ENCODE results near the gene BAAT. TPM values are rescaled to one million over a fixed set of nuclear protein-coding genes. Genes with fewer than 3 reads are reported as not detected.
"Not testable (repeated sequence)": the region's sequence is repeated elsewhere in the genome, so short reads cannot be mapped to it uniquely, and the experiment has no call there.

Gene BAAT
- total RNA-seq, 1 donor from 2014 or later = 0.07 TPM

DNA sequence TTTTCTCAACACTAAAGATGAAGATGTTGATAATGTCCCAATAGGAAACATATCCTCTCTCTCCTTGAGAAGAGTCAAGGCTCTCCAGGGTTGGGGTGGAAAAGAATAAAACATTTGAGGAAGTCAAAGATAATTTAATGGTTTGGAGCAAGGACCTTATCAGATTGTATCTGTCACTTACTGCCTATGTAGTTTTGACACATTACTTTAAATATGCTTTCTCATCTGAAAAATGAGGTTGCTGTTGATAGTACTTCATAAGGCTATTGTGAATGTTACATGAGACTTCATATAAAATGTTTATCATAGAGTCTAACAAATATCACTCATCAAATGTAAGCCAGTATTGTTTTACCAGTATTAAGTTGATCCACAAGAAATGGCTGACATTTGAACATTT is 48.7 kb downstream of the BAAT start:
- Mint-ChIP-seq H3K4me1 (no peaks in the 10 kb centered on the region), H3K27me3 (ENCODE audit: low read depth) (peaks cover 3% of the 10 kb centered on the region), H3K4me3 (no peak overlapping the region), H3K36me3 (no peaks in the 10 kb centered on the region), H3K27ac (no peak overlapping the region), H3K9me3 (peaks cover 3% of the 10 kb centered on the region)
- no peak for DNase-seq (ENCODE audit: low spot score in 2 of 2, unreplicated experiment in 2 of 2)
- TF ChIP-seq, protein P1, sequence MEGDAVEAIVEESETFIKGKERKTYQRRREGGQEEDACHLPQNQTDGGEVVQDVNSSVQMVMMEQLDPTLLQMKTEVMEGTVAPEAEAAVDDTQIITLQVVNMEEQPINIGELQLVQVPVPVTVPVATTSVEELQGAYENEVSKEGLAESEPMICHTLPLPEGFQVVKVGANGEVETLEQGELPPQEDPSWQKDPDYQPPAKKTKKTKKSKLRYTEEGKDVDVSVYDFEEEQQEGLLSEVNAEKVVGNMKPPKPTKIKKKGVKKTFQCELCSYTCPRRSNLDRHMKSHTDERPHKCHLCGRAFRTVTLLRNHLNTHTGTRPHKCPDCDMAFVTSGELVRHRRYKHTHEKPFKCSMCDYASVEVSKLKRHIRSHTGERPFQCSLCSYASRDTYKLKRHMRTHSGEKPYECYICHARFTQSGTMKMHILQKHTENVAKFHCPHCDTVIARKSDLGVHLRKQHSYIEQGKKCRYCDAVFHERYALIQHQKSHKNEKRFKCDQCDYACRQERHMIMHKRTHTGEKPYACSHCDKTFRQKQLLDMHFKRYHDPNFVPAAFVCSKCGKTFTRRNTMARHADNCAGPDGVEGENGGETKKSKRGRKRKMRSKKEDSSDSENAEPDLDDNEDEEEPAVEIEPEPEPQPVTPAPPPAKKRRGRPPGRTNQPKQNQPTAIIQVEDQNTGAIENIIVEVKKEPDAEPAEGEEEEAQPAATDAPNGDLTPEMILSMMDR (IDR thresholded peaks at IDR 0.05; ENCODE audit: unreplicated experiment) = no peak

DNA sequence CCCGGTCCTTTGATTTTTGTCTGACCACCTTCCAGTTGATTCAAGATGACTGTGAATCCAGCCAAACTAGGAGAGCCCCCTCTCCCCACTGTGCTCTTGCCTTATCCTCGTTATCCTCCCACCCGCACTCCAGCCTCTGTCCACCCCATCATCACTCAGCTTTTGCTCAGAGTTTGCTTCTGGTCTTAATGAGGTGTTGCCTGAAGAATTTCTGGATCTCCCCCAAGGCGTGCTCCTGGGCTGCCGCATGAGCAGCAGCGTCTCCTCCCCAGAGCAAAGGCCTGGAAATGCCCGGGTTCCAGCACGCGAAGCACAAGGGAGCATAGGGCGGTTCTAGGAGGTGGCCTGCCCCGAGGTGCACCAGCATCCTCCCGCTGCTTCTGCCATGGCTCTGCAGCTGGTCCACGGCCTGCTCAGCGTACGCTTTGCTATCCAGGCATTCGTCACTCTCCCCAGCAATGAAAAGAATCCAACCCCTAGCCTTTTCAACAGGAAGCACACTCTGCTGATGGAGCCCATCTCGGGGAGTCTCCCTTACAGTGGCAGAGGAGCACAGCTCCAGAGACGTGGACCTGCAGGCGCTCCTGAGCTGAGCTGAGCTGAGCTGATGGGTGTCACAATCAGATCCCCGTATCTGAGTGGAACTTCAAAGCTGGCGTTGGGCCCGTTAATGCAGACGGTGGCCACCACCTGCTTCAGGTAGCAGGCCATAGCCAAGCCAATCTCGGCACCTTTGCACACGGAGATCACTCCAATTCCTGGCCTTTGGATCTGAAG is 50.7 kb downstream of the BAAT start:
- Mint-ChIP-seq H3K9me3 (peaks cover 3% of the 10 kb centered on the region), H3K27ac (no peak overlapping the region), H3K4me1 (no peaks in the 10 kb centered on the region)

DNA sequence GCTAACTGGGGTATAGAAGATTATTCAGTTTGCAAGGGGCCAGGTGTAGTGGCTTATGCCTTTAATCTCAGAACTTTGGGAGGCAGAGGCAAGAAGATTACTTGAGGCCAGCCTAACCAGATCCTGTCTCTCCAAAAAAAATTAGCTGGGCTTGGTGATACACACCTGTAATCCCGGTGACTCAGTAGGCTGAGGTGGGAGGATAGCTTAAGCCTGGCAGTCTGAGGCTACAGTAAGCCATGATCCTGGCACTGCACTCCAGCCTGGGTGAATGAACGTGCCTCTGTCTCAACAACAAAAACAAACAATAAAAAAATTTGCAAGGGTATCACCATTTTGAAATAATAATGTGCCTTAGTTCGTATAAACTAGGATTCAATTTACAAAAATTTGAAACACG is 51.3 kb downstream of the BAAT start:
- Mint-ChIP-seq H3K4me1 (no peaks in the 10 kb centered on the region), H3K27ac (no peak overlapping the region), H3K27me3 (ENCODE audit: low read depth) (no peaks in the 10 kb centered on the region), H3K4me3 (no peak overlapping the region), H3K9me3 (peaks cover 1% of the 10 kb centered on the region), H3K36me3 (no peaks in the 10 kb centered on the region)
- TF ChIP-seq, protein P1 (IDR thresholded peaks at IDR 0.05; ENCODE audit: unreplicated experiment) = no peak
- no peak for DNase-seq (ENCODE audit: low spot score in 2 of 2, unreplicated experiment in 2 of 2)

More for the DNA sequence above, 50.7 kb downstream of the BAAT start:
- TF ChIP-seq, protein P1 (IDR thresholded peaks at IDR 0.05; ENCODE audit: unreplicated experiment) = no peak
- Mint-ChIP-seq H3K4me3 (no peak overlapping the region), H3K27me3 (ENCODE audit: low read depth) (no peaks in the 10 kb centered on the region), H3K36me3 (no peaks in the 10 kb centered on the region)
- DNase-seq (ENCODE audit: low spot score in 2 of 2, unreplicated experiment in 2 of 2) = no peak

DNA sequence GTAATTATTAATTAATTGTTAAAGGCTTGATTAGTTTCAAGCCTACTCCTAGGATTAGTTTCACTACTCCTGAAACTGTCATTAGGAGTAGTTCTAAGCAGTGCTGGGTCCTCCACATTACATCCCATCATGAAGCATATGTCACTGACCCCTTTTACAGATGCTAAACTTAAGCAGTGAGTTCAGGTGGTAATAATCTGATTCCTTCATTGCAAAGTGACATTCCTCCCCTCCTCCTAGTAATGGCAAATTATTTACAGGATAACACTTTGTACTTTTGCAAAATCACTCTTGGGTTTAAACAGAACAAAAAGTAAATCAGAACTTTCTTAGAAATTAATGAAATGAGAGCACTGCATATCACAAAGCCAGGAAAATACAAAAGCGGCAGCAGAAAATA is 52.4 kb downstream of the BAAT start:
- no peaks in the 10 kb centered on the region for H3K36me3 Mint-ChIP-seq
- H3K4me3 Mint-ChIP-seq = no peak overlapping the region
- no peak for DNase-seq (ENCODE audit: low spot score in 2 of 2, unreplicated experiment in 2 of 2)
- H3K9me3 Mint-ChIP-seq = peaks cover 6% of the 10 kb centered on the region
- H3K4me1 Mint-ChIP-seq = no peaks in the 10 kb centered on the region
- H3K27me3 Mint-ChIP-seq (ENCODE audit: low read depth) = no peaks in the 10 kb centered on the region
- TF ChIP-seq, protein P1 (IDR thresholded peaks at IDR 0.05; ENCODE audit: unreplicated experiment) = no peak
- H3K27ac Mint-ChIP-seq = no peak overlapping the region

DNA sequence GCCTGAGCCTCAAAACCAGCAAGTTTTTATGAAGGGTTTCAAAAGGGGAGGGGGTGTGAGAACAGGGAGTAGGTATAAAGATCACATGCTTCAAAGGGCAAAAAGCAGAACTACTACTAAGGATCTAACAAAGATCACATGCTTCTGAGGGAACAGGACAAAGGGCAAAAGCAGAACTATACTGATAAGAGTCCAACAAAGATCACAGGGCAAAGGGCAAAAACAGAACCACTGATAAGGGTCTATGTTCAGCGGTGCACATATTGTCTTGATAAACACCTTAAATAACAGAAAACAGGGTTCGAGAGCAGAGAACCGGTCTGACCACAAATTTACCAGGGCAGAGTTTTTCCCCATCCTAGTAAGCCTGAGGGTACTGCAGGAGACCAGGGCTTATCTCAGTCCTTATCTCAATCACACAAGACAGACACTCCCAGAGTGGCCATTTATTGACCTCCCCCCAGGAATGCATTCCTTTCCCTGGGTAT is 57.3 kb downstream of the BAAT start:
- not testable (repeated sequence) for H3K4me3 Mint-ChIP-seq; H3K4me1 Mint-ChIP-seq; H3K27me3 Mint-ChIP-seq (ENCODE audit: low read depth); H3K27ac Mint-ChIP-seq; DNase-seq (ENCODE audit: low spot score in 2 of 2, unreplicated experiment in 2 of 2); H3K36me3 Mint-ChIP-seq
- H3K9me3 Mint-ChIP-seq = peaks cover 13% of the 10 kb centered on the region

DNA sequence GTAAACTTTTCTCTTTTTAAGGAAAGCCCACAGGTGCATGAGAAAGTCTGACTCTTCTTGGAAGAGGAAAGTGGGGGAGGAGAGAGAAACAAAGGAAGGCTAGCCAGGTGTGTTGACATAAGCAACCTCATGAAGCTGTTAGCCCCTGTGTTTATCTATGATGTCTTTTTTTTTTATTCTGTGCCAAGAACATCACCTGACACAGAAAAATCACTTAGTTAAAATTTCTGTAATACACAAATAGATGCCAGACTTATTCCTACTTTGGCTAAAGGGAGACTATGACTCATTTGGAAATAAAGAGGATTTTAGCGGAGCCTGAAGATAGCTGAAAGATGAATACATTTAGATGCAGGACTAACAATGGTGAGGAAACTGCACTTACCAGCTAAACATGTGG is 58.3 kb downstream of the BAAT start:
- DNase-seq (ENCODE audit: low spot score in 2 of 2, unreplicated experiment in 2 of 2) = no peak
- Mint-ChIP-seq H3K36me3 (no peaks in the 10 kb centered on the region), H3K4me3 (no peak overlapping the region), H3K27ac (no peak overlapping the region), H3K4me1 (peaks cover 4% of the 10 kb centered on the region), H3K27me3 (ENCODE audit: low read depth) (no peaks in the 10 kb centered on the region), H3K9me3 (peaks cover 13% of the 10 kb centered on the region)
- TF ChIP-seq, protein P1 (IDR thresholded peaks at IDR 0.05; ENCODE audit: unreplicated experiment) = no peak
